GM12874 (cell line): ENCODE results near the gene THSD1.

ENCODE experiments used
- TF ChIP-seq, protein P1 (sequence below): IDR thresholded peaks from 2 replicates; pipeline ENCODE4 v1.5.1; 2011; ENCODE audit warnings: low read depth, mild to moderate bottlenecking, control low read depth, low read length, moderate library complexity; ENCODE audit not compliant: insufficient read depth

Gene THSD1

DNA sequence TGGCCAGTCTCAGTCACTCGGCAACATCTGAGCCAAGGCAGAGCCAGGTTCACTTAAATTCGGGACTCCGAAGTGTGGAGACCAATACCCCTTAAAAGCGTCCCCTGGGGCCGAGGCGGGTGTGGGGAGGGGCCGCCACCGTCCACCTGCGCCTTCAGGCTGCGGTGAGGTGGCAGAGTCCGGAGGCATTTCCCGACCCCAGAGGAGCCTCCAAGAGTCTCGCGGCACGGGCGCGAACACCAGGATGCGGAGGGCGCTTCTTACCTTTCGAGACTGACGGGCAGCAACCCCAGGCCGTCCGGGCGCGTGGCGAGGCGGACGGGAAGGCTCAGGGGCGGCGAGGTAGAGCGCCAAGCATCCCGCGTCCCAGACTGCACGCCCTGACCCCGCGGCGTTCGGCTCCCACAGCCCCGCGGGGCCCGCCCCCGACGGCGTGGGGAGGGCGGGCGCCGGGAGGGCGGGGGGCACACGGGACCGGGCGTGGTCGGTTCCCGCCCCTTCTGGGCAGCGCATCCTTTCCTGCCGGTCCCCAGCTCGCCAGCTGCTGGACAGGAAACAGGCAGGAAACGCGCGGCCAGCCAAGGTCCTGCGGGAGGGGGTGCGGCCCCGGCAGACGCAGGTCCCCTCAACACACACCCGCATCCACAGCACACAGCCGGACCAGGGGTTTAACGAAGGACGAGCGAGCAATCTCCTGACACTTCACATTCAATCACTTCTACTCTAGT lies at the start of gene THSD1:
Gene THSD1 (minus strand): TSS at position 406 of the 728 bp plus-strand sequence. CDS start 3,572 bp downstream, outside the sequence.
- TF ChIP-seq, protein P1, sequence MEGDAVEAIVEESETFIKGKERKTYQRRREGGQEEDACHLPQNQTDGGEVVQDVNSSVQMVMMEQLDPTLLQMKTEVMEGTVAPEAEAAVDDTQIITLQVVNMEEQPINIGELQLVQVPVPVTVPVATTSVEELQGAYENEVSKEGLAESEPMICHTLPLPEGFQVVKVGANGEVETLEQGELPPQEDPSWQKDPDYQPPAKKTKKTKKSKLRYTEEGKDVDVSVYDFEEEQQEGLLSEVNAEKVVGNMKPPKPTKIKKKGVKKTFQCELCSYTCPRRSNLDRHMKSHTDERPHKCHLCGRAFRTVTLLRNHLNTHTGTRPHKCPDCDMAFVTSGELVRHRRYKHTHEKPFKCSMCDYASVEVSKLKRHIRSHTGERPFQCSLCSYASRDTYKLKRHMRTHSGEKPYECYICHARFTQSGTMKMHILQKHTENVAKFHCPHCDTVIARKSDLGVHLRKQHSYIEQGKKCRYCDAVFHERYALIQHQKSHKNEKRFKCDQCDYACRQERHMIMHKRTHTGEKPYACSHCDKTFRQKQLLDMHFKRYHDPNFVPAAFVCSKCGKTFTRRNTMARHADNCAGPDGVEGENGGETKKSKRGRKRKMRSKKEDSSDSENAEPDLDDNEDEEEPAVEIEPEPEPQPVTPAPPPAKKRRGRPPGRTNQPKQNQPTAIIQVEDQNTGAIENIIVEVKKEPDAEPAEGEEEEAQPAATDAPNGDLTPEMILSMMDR, result no peak

DNA sequence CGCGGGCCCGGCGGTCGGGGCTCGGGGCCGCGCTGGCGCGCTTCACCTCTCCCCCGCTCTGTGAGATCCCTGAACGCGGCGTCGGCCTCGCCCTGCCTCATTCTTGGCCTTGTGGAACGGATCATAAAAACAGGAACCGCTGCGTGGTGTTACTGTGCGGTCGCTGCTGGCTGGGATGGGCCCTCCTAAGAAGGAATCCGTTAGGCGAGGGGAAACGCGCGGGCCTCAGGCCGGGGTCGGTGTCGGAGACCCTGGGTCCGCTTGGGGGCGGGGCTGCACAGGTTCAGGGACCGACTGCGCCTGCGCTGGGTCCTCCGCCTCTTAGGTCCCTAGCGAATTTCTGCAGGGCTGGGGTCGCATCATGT lies 49.7 kb upstream of the THSD1 start:
- TF ChIP-seq, protein P1, result no peak

DNA sequence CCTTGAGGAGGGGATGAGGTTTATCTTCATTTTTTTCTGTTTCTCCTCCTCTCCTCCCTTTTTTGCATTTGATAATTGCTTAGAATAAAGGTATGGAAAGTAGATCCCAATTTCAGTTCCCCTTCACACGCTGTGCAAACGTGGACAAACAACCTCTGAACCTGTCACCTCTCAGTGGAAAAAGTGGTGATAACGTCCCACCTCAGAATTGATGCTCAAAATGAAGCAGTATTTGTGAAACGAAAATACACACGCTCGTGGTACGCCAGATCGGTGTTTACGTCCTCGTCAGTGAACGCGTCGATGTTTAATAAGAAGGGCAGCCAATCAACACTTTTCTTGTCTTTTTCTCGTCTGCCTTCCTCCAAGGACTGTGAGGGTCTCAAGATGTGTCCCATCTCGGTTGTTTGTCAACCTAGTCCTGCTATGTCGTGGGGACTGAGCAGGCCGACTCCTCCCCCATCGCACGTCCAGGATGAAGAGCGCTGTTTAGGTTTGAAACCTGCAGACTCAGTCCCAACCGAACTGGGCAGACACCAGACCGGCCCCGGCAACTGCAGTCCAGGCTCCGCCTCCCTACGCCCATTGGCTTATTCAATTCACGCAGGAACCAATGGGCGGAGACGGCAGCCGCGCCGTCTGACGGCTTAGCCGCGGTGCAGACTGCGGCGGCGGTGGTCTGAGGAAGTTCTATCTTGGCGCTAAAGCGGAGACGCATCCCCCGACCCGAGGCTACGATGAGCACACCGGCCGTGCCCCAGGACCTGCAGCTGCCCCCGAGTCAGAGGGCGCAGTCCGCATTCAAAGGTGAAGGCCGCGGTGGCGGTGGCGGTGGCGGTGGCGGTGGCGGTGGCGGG lies 49.1 kb upstream of the THSD1 start, which contains the start of gene CKAP2:
Gene CKAP2 (plus strand): TSS at position 659 of the 857 bp plus-strand sequence. CDS start 79 bp downstream, at position 738.
- TF ChIP-seq, protein P1, result no peak

DNA sequence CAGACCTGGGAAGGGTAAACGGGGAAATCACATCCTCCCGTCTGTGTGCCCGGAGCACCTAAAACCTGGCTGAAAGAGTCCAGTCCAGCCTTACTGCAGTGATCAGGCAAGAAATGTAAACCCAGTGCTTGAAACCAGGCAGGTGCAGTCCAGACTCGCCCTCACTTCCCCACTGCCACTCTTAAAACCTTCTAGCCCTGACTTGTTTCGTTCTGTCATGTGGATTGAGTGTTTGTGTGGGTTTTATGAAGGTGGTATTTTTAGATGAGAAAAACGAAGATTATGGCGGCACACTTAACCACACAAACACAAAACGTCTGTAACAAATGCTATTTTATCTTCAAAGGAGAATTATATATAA lies 48.5 kb upstream of the THSD1 start:
- TF ChIP-seq, protein P1, result no peak

- TF ChIP-seq, protein P1, result no peak
These were observed 46.5 kb upstream of the THSD1 start for GRCh38 chr13:52452470-52452869.

DNA sequence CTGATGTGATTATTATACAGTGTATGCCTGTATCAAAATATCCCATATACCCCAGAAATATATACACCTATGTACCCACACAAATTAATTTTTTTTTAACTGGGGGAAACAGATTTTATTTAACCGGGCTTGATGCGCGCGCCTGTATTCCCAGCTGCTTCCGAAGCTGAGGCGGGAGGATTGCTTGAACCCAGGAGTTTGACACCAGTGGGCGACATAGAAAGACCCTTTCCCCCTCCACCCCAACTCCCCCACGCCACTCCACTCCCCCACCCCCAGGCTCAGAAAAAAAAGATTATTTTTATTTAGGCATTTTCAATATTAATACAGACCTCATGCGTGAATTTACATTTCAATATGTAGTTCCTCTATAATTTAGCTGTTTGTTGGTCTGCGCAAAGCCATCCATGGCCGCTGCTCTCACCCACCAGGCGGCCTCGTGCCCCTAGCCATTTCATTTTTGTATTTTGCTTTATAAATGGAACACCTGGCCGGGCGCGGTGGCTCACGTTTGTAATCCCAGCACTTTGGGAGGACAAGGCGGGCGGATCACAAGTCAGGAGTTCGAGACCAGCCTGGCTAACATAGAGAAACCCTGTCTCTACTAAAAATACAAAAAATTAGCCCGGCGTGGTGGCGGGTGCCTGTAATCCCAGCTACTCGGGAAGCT lies 45.3 kb upstream of the THSD1 start:
- TF ChIP-seq, protein P1, result no peak

- TF ChIP-seq, protein P1, result no peak
These were observed 44.8 kb upstream of the THSD1 start for GRCh38 chr13:52450793-52451116.
